NCI-H345 treated with DMSO at 0.1 percent for 48 hours (cell line): ENCODE results near the gene METTL25.

Source experiments
- DNase-seq: peaks from one replicate; lab custom pipeline; 2025; ENCODE audit not compliant: unreplicated experiment; lab: John Stamatoyannopoulos, UW

The METTL25 gene

GRCh38 chr12:82406651-82407050 is 48.3 kb downstream of the METTL25 start:
- DNase-seq = no peak

GRCh38 chr12:82407481-82407880 is 49.2 kb downstream of the METTL25 start:
- DNase-seq = no peak

- DNase-seq = no peak
Observed at GRCh38 chr12:82408844-82409243, 50.5 kb downstream of the METTL25 start.

- DNase-seq = no peak
Observed at GRCh38 chr12:82411546-82412230, 53.4 kb downstream of the METTL25 start.

- no peak for DNase-seq
Observed at GRCh38 chr12:82412246-82412645, 53.9 kb downstream of the METTL25 start.

- no peak for DNase-seq
Observed at GRCh38 chr12:82414044-82414443, 55.7 kb downstream of the METTL25 start.

GRCh38 chr12:82414926-82415325 is 56.6 kb downstream of the METTL25 start:
- no peak for DNase-seq

- DNase-seq = no peak
Observed at GRCh38 chr12:82415402-82415801, 57.1 kb downstream of the METTL25 start.

- DNase-seq = no peak
Observed at GRCh38 chr12:82425241-82425640, 66.9 kb downstream of the METTL25 start.

GRCh38 chr12:82426081-82426480 is 67.8 kb downstream of the METTL25 start:
- no peak for DNase-seq

- DNase-seq = no peak
Observed at GRCh38 chr12:82426586-82426985, 68.3 kb downstream of the METTL25 start.

GRCh38 chr12:82430541-82431145 is 72.3 kb downstream of the METTL25 start:
- no peak for DNase-seq

GRCh38 chr12:82434392-82434911 is 76.1 kb downstream of the METTL25 start:
- DNase-seq = no peak

- no peak for DNase-seq
Observed at GRCh38 chr12:82436354-82436753, 78.0 kb downstream of the METTL25 start.

- DNase-seq = no peak
Observed at GRCh38 chr12:82437744-82438143, 79.4 kb downstream of the METTL25 start.

- no peak for DNase-seq
Observed at GRCh38 chr12:82438356-82438755, 80.0 kb downstream of the METTL25 start.

- DNase-seq = no peak
Observed at GRCh38 chr12:82440885-82441284, 82.6 kb downstream of the METTL25 start.

GRCh38 chr12:82448911-82449578 is 90.7 kb downstream of the METTL25 start:
- no peak for DNase-seq

- DNase-seq = no peak
Observed at GRCh38 chr12:82456633-82457032, 98.3 kb downstream of the METTL25 start.

- DNase-seq = no peak
Observed at GRCh38 chr12:82458101-82458500, 99.8 kb downstream of the METTL25 start.

- DNase-seq = no peak
Observed at GRCh38 chr12:82461393-82461792, 103.1 kb downstream of the METTL25 start.

- DNase-seq = no peak
Observed at GRCh38 chr12:82461836-82462235, 103.5 kb downstream of the METTL25 start.
